PFSK-1 (cell line): ENCODE results near the gene CCDC12.

Source experiments
- FOXP2 ChIP-seq: optimal IDR thresholded peaks from 2 replicates; pipeline ENCODE3; 2011; ENCODE audit warnings: borderline replicate concordance, control low read depth, inconsistent platforms; ENCODE audit not compliant: insufficient read depth; ENCODE audit errors: extremely low read length, extremely low read depth
- POLR2AphosphoS5 ChIP-seq: IDR thresholded peaks from 2 replicates; pipeline ENCODE4 v1.6.1; 2012; ENCODE audit warnings: low read depth, mild to moderate bottlenecking, control low read depth, low read length, moderate library complexity
- REST ChIP-seq, 2 experiments: IDR thresholded peaks; 2 replicates each; pipeline versions ENCODE4 v1.6.1 to v1.8.0; 2011 to 2012; ENCODE audit warnings: low read depth in 2 of 2, low read length in 2 of 2, control low read depth in 1 of 2, inconsistent platforms in 1 of 2, mild to moderate bottlenecking in 1 of 2, moderate library complexity in 1 of 2; ENCODE audit not compliant: insufficient read depth in 1 of 2
- SIN3A ChIP-seq: IDR thresholded peaks from 2 replicates; pipeline ENCODE4 v1.6.1; 2012; ENCODE audit warnings: mild to moderate bottlenecking, low read length, moderate library complexity, borderline replicate concordance; ENCODE audit not compliant: insufficient read depth
- TAF1 ChIP-seq: IDR thresholded peaks from 2 replicates; pipeline ENCODE4 v1.6.1; 2012; ENCODE audit warnings: low read length, control low read depth, borderline replicate concordance; ENCODE audit not compliant: insufficient read depth

Gene CCDC12

GRCh38 chr3:46884929-46885328 lies 91.6 kb downstream of the CCDC12 start:
- TF ChIP-seq FOXP2 (no peak), TAF1 (no peak), SIN3A (no peak), POLR2AphosphoS5 (no peak), REST (IDR thresholded peaks at IDR 0.05; ENCODE audit: insufficient read depth in 1 of 2, low read depth in 2 of 2, low read length in 2 of 2) (no peak)

GRCh38 chr3:46884427-46884826 lies 92.1 kb downstream of the CCDC12 start:
- no peak for TF ChIP-seq POLR2AphosphoS5
- TF ChIP-seq SIN3A, result no peak
- no peak for TF ChIP-seq TAF1
- no peak for TF ChIP-seq REST (IDR thresholded peaks at IDR 0.05; ENCODE audit: insufficient read depth in 1 of 2, low read depth in 2 of 2, low read length in 2 of 2)
- TF ChIP-seq FOXP2, result no peak

- TF ChIP-seq REST (IDR thresholded peaks at IDR 0.05; ENCODE audit: insufficient read depth in 1 of 2, low read depth in 2 of 2, low read length in 2 of 2) (no peak), FOXP2 (no peak), POLR2AphosphoS5 (no peak), TAF1 (no peak), SIN3A (no peak)
These were observed 92.7 kb downstream of the CCDC12 start for GRCh38 chr3:46883830-46884185.

GRCh38 chr3:46883054-46883829 lies 93.3 kb downstream of the CCDC12 start:
- no peak for TF ChIP-seq FOXP2
- no peak for TF ChIP-seq REST (IDR thresholded peaks at IDR 0.05; ENCODE audit: insufficient read depth in 1 of 2, low read depth in 2 of 2, low read length in 2 of 2)
- TF ChIP-seq SIN3A, result no peak
- no peak for TF ChIP-seq TAF1
- no peak for TF ChIP-seq POLR2AphosphoS5
